DMS53 (cell line): Measurements from ENCODE around the gene TP63.
"Not testable (repeated sequence)": the region's sequence is repeated elsewhere in the genome, so short reads cannot be mapped to it uniquely, and the experiment has no call there.

Experiments
- DNase-seq: peaks from one replicate; lab custom pipeline; 2025; lab: John Stamatoyannopoulos, UW

Gene TP63

DNA sequence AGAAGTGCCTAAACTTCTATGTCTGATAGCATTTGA lies at the start of gene TP63:
TSS of gene TP63 (plus strand) at position 17 of the 36 bp plus-strand sequence. CDS start 127 bp downstream, outside the sequence.
- no peak for DNase-seq

DNA sequence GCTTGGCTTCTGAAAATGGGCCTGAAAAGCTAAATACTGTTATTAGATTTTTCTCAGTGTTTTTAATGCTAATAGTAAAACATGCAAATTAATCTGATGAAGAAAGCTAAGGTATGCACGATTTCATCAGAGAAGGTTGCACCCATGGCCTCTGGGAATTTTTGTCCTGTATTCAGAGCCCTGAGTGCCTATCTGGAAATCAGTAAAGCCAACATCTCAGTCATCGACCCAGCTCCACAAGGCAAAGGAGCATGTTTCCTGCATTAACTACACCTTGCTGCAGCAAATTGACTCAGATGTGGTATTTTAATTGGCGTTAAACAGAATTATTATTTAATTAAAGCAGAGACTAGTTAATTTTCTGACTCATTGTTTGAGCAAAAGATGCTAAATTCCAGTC lies 49.0 kb upstream of the TP63 start:
- DNase-seq: no peak

DNA sequence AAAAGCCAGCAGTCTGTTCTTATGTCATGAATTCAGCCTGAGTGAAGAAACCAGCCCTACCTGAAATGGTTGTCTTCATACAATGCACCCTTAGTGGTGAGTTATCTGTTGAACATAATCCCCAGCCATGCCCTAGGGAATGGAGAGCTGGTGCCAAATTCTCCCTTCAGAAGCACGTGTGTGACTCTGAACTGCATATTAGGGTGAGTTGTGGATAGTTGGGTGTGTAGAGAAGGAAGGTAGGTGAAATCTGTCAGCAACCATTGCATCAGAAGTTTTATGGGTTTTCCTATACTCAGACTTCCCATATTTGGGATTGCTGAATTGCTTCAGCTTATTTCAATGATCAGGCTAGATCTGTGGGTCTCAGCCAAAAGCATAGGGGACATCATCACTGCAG lies 46.5 kb upstream of the TP63 start:
- DNase-seq: no peak

DNA sequence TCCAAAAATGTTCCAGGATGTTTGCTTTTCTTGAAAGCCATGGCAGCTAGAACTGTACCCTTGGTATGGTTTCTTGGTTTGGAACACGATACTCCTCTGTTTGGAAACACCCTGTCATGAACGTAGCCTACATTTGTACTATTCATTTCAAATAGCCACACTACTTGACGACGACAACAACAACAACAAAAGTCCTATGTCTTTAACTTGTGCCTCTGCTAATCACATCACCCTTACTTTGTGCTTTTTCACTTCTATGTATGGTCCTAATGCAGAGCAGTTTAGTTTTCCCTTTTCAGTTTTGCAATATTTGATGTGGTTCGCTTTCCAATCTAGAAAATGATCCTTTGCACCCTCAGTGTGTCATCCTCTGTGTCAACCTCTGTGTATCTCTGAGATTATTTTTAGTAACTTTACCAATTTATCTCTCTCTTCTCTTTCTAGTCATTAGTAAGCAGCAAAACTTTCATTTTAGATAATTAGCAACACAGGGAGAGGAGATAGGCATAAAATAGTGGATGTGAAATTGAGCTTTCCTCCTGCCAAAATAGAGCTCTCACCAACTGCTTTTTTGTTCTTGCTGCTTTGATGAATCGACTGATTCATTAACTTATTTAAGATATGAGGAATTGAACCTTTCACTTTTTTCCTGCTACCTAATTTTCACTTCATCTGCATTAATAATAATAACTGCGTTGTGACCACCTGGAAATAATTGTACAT lies 44.1 kb upstream of the TP63 start:
- no peak for DNase-seq

DNA sequence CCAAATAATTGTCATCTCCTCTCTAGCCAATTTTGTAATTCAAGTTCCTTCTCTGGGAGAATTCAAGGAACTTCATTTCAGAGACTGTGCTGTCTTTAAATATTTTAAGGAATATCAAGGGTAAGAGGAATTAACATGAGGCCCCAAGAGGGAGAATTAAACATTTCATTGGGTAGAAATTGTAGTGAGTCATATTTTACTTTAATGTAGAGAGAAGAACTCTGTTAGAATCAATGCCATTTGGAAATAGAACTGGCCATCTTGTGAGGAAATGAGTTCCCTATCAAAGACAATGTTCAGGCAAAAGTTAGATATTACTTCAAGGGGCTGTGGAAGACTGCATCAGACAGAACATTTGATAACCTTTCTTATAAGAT lies 43.5 kb upstream of the TP63 start:
- DNase-seq: no peak

DNA sequence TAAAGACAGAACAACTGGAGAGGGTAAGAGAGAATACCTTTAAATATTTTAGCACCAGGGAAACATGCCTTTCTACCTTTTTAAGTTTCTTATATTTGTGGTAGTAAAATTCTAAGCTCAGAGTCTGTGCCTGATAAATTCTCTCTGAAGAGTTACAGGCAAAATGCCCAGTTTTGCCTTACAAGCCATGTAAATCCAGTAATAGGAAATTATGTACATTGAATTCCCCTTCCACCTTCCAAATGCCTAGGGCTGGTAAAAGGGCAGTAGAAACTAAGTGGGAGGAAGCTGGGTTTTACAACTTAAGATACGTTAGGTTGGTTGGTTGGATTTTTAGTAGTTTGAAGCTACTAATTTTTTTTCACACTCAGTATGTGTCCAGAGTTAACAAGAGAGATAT lies 43.1 kb upstream of the TP63 start:
- DNase-seq: no peak

DNA sequence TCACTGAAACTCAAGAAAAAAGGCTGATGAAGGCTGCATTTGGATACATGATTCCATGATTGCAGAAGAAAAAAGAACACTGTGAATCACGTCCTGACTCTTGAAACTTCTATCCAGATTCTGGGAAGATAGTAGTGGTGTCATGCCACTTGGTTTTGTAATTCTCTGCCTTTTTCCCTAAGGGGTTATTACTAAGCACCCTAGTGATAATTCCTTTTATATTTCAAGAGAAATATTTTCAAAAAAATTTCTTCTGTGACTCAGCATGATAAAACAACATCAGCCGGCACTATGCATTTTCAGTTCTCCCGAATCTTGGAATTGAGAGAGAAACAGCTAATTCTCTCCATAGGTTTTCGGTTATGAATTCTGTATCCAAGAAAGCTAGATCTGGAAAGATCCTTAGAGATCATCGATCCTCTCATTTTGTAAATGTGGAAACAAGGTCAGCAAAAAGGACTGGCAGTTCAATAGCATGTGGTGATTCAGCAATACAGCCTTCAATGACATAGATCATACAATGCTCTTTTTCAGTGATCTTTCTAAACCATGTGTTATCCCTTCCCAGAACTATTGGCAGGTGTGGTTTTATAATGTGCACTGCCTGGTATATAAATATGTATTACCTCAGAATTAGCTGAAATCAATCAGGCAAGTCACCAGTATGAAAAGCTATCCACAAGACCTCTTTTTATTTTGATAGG lies 42.6 kb upstream of the TP63 start:
- no peak for DNase-seq

DNA sequence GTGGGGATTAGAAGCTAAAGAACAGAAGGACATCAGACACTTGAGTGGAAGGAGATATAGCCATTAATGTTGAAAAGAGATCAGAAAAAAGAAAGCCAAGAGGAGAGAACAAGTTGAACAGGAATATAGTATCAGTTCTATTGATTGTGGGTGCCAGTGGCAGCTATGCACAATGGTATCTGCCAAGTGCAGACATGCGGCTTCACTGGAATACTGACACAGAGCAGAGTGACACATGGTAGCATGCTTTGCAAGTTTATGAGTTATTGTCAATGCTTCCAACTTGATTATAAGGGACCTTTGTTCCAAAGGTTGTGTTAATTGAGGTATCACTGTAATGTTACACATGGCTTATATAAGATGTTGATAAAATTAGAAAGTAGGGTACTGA lies 42.0 kb upstream of the TP63 start:
- DNase-seq: no peak

DNA sequence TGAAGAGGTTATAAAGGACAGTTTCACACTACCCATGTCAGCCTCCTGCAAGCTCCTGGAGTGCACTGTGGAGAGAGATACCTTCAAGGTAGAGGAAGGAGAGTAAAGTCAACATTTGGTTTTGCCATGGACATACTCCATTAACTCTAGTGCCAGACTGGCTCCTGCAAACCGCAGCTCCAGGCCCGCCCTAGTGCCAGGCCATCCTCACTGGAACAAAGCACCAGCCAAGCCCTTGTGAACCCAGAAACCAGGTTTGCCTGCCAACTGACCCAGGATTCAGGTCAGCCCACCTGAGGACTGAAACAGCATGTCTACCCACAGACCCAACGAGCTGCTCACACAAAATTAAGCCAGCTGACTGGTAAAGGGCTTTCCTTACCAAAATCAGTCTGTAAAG lies 41.0 kb upstream of the TP63 start:
- DNase-seq: no peak

DNA sequence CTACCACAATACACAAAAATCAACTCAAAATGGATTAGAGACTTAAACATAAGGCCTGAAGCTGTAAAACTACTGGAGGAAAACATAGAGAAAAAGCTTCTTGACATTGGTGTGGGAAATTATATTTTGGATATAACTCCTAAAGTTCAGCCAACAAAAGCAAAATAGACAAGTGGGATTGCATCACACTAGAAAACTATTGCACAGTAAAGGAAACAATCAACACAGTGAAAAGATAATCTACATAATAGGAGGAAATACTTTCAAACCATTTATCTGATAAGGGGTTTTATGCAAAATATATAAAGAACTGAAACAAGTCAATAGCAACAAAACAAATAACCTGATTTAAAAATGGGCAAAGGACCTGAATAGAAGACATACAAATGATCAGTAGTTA lies 37.6 kb upstream of the TP63 start:
- no peak for DNase-seq

DNA sequence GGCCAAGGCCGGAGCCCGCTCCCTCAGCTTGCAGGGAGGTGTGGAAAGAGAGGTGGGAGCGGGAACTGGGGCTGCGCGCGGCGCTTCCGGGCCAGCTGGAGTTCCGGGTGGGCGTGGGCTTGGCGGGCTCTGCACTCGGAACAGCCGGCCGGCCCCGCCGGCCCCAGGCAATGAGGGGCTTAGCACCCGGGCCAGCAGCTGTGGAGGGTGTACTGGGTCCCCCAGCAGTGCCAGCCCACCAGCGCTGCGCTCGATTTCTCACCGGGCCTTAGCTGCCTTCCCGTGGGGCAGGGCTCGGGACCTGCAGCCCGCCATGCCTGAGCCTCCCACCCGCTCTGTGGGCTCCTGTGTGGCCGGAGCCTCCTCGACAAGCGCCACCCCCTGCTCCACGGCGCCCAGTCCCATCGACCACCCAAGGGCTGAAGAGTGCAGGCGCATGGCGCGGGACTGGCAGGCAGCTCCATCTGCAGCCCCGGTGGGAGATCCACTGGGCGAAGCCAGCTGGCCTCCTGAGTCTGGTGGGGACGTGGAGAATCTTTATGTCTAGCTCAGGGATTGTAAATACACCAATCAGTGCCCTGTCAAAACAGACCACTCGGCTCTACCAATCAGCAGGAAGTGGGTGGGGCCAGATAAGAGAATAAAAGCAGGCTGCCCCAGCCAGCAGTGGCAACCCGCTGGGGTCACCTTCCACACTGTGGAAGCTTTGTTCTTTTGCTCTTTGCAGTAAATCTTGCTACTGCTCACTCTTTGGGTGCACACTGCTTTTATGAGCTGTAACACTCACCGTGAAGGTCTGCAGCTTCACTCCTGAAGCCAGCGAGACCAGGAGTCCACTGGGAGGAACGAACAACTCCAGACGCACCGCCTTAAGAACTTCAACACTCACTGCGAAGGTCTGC lies 34.9 kb upstream of the TP63 start:
- DNase-seq: not testable (repeated sequence)

DNA sequence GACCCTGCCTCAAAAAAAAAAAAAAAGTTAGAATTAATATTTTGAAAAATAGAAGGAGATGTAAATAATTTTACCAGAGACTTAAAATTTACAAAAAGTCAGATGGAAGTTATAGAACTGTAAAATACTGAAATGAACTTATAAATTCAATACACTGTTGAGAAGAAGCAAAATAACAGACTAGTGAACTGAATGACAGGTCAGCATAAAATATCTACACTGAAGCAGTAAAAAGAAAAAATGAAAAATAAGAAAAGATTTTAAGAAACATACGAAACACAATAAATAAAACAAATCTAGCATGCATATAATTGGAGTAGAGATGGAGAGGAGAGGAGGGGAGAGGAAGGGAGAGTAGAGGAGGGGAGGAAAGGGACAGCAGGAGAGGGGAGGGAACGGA lies 33.3 kb upstream of the TP63 start:
- no peak for DNase-seq

DNA sequence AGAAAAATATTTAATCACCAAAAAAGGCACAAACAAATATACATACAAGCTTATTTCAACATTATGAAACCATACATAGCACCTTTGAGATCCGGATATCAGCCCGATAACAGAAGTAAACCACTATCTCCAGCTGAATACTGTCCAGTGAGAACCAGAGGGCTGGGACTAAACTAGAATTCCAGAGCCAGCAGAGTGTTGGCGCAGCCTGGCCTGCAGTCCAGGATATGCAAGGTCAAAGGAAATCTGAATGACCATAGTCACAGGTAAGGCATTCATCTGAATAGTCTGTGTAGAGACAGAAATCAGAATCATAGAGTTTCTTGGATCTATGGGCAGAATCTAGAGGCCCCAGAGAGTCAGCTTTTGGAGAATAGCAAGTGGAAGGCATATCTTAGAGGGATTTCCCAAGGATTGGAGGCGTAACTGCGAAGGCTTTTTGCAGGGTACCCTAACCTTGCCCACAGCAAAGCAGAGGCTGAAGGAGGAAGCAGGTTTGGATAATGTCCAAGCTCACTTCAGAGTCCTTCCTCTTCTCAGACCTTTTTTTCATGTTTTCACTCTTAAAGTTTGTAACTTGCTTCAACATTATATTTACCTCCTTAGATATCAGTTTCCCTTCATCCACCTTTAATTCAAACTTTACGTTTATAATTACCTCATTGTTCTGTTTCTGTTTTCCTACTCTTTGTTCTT lies 32.5 kb upstream of the TP63 start:
- no peak for DNase-seq

DNA sequence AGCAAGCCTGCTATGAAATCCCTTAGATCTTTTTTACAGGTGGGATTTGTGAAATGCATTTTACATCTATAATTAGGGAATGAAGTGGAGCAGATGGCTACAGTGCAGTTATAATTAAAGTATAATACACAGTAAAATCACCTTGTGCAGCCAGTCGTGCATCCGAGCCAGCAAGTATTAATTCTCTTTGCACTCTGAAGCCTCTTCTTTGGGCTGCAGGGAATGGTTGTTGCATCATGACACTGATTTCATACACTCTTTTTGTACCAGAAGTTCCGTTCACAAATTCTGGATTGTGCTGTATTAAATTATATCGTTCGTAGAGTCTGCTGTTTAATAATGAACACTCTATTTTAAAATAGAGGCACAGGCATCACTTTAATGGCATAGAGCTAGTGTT lies 28.7 kb upstream of the TP63 start:
- no peak for DNase-seq

DNA sequence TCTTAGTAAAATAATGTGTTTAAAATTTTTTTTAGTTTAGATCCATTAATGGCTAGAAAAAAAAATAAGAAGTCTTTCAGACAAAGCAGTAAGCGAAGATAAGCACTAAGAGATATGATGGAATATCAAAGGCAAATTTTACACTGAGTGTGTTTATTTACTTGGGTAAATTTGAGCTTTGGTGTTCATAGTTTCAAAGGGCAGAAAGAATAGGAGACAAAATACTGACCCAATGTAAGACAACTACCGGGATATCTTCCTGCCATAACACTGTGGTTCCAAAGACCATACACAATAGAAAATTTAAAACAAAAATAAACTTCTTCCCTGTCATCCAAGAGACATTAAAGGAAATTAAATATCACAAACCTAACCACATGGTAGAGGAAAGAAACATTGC lies 25.5 kb upstream of the TP63 start:
- DNase-seq: no peak

DNA sequence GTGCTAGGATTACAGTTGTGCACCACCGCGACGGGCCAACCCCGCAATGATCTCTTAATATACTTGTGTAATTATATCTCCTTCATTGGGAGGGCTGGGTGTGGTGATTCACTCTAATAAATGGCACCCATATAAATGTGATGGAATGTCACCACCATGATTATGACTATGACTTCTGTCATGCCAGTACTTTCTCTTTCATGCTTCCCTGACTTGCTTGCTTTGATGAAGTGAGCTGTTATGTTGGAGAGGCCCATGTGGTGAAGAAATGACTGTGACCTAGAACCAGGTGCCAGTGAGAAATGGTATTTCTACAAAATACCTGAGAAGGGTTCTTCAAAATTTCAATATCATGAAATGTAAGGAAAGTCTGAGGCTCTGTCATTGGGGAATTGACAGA lies 24.4 kb upstream of the TP63 start:
- no peak for DNase-seq

DNA sequence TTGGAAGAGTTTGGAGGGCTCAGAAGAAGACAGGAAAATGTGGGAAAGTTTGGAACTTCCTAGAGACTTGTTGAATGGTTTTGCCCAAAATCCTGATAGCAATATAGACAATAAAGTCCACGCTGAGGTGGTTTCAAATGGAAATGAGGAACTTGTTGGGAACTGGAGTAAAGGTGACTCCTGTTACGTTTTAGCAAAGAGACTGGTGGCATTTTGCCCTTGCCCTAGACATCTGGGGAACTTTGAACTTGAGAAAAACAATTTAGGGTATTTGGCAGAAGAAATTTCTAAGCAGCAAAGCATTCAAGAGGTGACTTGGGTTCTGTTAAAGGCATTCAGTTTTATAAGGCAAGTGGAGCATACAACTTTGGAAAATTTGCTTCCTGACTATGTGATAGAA lies 18.5 kb upstream of the TP63 start:
- not testable (repeated sequence) for DNase-seq

DNA sequence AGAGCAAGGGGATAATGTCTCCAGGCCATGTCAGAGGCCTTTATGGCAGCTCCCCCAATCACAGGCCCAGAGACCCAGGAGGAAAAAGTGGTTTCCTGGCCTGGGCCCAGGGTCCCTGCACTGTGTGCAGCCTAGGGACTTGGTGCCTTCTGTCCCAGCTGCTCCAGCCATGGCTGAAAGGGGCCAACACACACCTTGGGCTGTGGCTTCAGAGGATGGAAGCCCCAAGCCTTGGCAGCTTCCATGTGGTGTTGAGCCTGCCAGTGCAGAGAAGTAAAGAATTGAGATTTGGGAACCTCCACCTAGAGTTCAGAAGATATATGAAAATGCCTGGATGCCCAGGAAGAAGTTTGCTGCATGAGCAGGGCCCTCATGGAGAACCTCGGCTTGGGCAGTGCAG lies 18.1 kb upstream of the TP63 start:
- no peak for DNase-seq

DNA sequence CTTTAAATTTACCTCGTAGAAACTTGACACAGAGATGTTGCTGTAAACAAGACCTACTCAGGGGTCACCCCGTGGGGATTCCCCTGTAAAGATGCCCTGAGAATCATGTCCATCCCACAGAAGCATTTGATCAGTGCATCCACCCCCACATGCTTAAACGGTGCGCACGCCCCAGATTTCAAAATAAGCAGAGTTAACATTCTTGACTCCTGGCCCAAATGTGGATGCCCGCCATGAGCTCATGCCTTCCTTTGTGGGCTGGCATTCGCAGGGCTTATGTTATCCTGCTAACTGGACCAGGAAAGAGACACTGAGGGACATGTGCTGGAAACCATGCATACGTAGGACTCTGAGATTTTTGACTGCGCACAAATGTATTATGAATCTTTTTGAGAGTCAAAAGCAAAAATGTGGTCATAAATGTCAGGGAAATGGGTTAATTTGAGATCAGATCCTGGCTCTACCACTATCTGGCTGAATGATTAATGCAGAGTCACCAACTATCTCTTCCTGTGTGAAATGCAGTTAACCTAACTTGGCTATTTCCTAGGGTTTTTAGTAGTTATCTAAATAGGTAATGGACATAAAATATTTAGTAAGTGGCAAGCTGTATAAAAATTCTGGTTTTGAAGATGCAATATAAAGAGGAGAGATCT lies 9.1 kb upstream of the TP63 start:
- no peak for DNase-seq

DNA sequence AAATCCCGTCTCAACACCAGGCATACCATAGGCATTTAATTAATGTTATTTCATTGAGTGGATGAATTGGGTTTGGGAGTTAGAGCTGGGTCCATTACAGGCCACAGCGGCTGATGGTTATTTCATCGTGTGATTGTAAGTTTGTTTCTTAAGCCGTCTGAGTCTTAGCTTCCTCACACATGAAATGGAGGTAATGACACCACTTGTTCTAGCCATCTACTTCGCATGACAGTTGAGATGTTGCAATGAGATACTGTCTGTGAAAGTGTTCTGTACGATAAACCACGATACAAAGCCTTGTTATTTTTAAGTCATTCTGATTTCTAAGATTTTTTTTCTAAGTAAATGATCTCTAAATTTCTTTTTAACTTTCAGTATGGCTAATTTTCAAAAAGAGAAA lies 8.6 kb upstream of the TP63 start:
- no peak for DNase-seq

DNA sequence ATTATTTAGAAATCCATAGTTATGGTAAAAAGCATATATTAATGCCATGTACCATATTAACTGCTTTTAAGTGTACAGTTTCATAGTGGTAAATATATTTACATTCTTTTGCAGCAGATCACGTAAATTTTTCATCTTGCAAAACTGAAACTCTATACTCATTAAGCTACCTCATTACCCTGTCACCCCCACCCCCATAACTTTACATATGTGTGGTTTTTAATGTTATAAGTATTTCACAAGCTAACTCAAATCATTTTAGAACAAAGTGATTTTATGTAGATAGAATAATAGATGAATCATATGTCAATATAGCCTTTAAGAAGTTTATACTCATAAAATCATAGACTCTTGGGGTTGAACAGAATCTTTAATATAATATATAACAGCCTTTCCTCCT lies 7.1 kb upstream of the TP63 start:
- no peak for DNase-seq

DNA sequence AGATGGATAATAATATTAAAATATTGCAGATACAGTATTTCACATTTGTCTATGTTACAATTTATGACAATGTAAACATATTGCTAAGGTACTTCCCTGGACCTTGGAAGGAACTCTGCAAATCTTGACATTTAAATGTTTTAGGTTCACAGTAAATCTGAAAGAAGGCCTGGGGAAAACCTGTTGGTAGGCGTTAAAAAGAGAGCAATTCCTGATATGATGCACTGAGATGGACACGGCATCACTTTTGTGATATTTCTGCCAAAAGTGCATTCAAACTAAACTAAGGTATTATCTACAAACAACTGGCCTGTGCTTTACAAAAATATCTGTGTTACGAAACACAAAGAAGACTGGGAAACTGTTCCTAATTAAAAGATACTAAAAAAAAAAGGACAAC lies 6.1 kb upstream of the TP63 start:
- no peak for DNase-seq

DNA sequence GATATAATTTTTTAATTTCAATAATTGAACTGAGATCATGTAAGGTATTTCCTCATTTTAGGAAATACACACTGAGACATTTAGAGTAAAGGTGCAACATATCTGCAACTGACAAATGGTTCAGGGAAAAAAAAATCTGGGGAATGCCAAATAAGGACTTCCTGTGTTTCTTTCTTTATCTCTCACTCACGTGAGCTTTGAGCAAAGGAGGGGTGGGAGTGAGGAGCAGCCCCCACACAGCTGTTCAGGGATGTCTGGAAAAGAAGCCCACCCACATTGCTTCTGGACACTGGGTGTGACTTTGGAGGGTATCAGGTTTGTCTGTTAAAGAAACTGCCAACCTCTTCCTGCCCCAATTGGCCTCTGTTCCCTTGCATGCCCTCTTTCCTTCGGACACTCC lies 5.6 kb upstream of the TP63 start:
- DNase-seq: no peak
